ENCODE measurements around the gene STT3B. TPM values are rescaled to one million over a fixed set of nuclear protein-coding genes. Genes with fewer than 3 reads are reported as not detected.

Gene STT3B
- polyA plus RNA-seq, 4 donors: 183 to 209 (median 196) TPM

- DNase-seq (ENCODE audit: low read depth in 4 of 4, low spot score in 3 of 4): no peak
These were observed 13.4 kb downstream of the STT3B start for GRCh38 chr3:31546162-31546561.

DNA sequence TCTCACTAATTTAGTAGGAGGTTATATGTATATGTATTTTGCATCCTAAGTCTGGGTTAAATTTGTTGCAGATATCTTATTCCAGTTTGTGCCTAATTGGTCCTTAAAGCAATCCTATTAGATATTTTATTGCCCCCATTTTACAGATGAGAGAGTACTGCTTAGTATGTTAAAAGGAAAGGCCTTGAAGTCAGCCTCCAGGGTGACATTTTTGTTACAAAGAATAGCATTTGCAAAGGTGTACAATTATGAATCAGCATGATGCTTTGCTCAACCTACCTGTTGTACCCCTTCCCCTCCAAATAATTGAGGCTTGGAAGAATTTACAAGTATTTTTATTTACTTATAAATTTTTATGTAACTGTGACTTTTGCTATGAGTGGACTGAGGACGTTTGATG is 14.0 kb downstream of the STT3B start:
- DNase-seq (ENCODE audit: low read depth in 4 of 4, low spot score in 3 of 4): no peak

- DNase-seq (ENCODE audit: low read depth in 4 of 4, low spot score in 3 of 4): no peak
These were observed 17.9 kb downstream of the STT3B start for GRCh38 chr3:31550452-31551251.

- DNase-seq (ENCODE audit: low read depth in 4 of 4, low spot score in 3 of 4): no peak
These were observed 18.9 kb downstream of the STT3B start for GRCh38 chr3:31551646-31552045.

DNA sequence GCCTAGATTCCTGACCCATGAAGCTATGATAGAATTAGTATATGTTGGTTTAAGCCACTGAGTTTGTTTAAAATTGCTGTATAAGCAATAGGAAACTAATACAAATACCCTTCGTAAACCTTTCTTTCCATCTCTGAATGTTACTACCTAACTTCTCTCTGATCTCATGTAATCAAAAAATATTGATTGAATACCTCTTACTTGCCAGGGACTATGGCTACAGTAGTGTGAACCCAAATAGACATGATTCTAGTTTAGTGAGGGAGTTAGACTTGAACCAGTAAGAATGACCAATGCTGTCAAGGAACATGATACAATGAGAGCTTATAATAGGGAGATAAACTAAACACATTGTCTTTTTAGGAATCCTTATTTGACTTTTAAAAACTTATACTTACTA is 19.4 kb downstream of the STT3B start:
- no peak for DNase-seq (ENCODE audit: low read depth in 4 of 4, low spot score in 3 of 4)

DNA sequence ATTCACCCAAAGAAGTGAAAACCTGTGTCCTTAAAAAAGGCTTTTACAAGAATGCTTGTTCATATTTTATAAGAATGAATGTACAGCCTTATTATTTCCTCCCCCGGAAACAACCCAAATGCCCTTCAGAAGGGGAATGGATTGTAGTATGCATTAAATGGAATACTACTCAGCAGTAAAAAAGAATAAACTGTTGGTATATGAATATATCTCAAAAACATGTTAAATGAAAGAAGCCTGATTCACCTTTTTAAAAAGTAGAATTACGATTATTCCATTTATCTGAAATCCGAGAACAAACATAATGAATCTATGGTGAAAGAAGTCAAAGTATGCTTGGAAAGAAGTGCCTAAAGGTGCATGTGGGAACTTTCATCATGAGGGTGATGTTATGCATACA is 20.5 kb downstream of the STT3B start:
- DNase-seq (ENCODE audit: low read depth in 4 of 4, low spot score in 3 of 4): no peak

GRCh38 chr3:31555204-31555603 is 22.5 kb downstream of the STT3B start:
- no peak for DNase-seq (ENCODE audit: low read depth in 4 of 4, low spot score in 3 of 4)

- DNase-seq (ENCODE audit: low read depth in 4 of 4, low spot score in 3 of 4): no peak
These were observed 27.3 kb downstream of the STT3B start for GRCh38 chr3:31559872-31560534.

GRCh38 chr3:31561891-31562290 is 29.2 kb downstream of the STT3B start:
- DNase-seq (ENCODE audit: low read depth in 4 of 4, low spot score in 3 of 4): no peak

- no peak for DNase-seq (ENCODE audit: low read depth in 4 of 4, low spot score in 3 of 4)
These were observed 29.8 kb downstream of the STT3B start for GRCh38 chr3:31562525-31562924.

- no peak for DNase-seq (ENCODE audit: low read depth in 4 of 4, low spot score in 3 of 4)
These were observed 32.6 kb downstream of the STT3B start for GRCh38 chr3:31565288-31565687.

DNA sequence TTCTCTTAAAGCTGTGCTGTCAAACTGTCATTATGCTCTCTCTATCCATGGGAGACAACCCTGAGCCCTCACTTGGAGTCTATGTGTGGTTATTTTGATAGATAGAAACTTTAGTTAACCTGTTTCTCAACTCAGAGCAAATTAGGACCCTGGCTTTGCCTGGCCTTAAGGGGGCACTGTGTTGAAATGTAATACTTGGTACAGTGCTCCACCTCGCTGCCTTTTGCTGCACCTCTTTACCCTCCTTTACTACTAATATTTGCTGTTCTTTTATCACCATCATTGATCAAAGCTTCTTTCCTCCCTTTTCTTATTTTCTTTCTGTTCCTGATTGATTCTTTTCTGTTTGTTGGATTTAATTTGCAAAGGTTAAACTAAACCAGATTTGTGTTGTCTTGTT is 34.3 kb downstream of the STT3B start:
- no peak for DNase-seq (ENCODE audit: low read depth in 4 of 4, low spot score in 3 of 4)

- no peak for DNase-seq (ENCODE audit: low read depth in 4 of 4, low spot score in 3 of 4)
These were observed 35.9 kb downstream of the STT3B start for GRCh38 chr3:31568649-31569048.

GRCh38 chr3:31571325-31571724 is 38.6 kb downstream of the STT3B start:
- no peak for DNase-seq (ENCODE audit: low read depth in 4 of 4, low spot score in 3 of 4)

- no peak for DNase-seq (ENCODE audit: low read depth in 4 of 4, low spot score in 3 of 4)
These were observed 39.7 kb downstream of the STT3B start for GRCh38 chr3:31572236-31573004.

GRCh38 chr3:31573036-31573779 is 40.5 kb downstream of the STT3B start:
- no peak for DNase-seq (ENCODE audit: low read depth in 4 of 4, low spot score in 3 of 4)

GRCh38 chr3:31575448-31575847 is 42.7 kb downstream of the STT3B start:
- DNase-seq (ENCODE audit: low read depth in 4 of 4, low spot score in 3 of 4): no peak

- no peak for DNase-seq (ENCODE audit: low read depth in 4 of 4, low spot score in 3 of 4)
These were observed 43.8 kb downstream of the STT3B start for GRCh38 chr3:31576521-31576920.

DNA sequence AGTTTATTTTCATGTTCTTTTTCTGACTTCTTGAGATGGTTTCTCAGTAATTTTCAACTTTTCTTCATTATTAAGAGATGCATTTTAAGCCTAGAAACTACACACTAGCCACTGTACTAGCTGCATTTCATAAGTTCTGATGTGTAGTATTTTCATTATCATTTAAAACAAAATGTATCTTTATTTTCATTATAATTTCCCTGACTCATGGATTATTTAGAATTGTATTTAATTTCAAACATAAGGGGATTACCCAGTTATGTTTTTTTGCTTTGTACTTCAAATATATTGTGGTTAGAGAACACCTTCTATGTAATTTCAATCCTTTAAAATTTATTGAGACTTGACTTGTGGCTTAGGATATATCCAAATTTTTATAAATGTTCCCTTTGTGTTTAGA is 44.5 kb downstream of the STT3B start:
- DNase-seq (ENCODE audit: low read depth in 4 of 4, low spot score in 3 of 4): no peak

- DNase-seq (ENCODE audit: low read depth in 4 of 4, low spot score in 3 of 4): no peak
These were observed 47.1 kb downstream of the STT3B start for GRCh38 chr3:31579828-31580227.

- no peak for DNase-seq (ENCODE audit: low read depth in 4 of 4, low spot score in 3 of 4)
These were observed 47.9 kb downstream of the STT3B start for GRCh38 chr3:31580645-31581044.
